CD4-positive, alpha-beta memory T cell (primary cell): ENCODE data around the gene TSHR. TPM values are rescaled to one million over a fixed set of nuclear protein-coding genes. Genes with fewer than 3 reads are reported as not detected.

Experiments used
- CTCF ChIA-PET: fragments of 350-600 bp; sonication (Branson Sonifier 250); formaldehyde crosslinking; loops from one replicate; lab custom pipeline; 2021; ENCODE audit warnings: inconsistent platforms; ENCODE audit not compliant: partially characterized antibody; lab: Charles Lee
- POLR2A ChIA-PET: fragments of 350-600 bp; sonication (Branson Sonifier 250); formaldehyde crosslinking; loops from one replicate; lab custom pipeline; 2021; ENCODE audit not compliant: partially characterized antibody; lab: Charles Lee
- DNase-seq, 5 donors: peaks; one replicate each; pipeline versions ENCODE4 v3.0.0 to v3.0.0-alpha.2; 2020 to 2022; ENCODE audit warnings: mixed read lengths in 1 of 5
- H3K27ac ChIP-seq: one replicate; pipeline ENCODE4 v1.7.0; 2013; ENCODE audit warnings: low read depth, low read length
- H3K27me3 ChIP-seq: 2 replicates; pipeline ENCODE4 v1.7.0; 2013; ENCODE audit warnings: mild to moderate bottlenecking, low read length, moderate library complexity; ENCODE audit not compliant: insufficient read depth
- H3K36me3 ChIP-seq: 2 replicates; pipeline ENCODE4 v1.7.0; 2013; ENCODE audit warnings: mild to moderate bottlenecking, low read length, moderate library complexity; ENCODE audit not compliant: insufficient read depth
- H3K4me1 ChIP-seq: 2 replicates; pipeline ENCODE4 v1.7.0; 2013; ENCODE audit warnings: mild to moderate bottlenecking, low read length, moderate library complexity; ENCODE audit not compliant: insufficient read depth
- H3K4me3 ChIP-seq, 2 donors: one replicate each; pipeline ENCODE4 v1.7.0; 2013; ENCODE audit warnings: low read length in 2 of 2, mild to moderate bottlenecking in 1 of 2
- H3K9me3 ChIP-seq, 2 donors: one replicate each; pipeline ENCODE4 v1.7.0; 2013; ENCODE audit warnings: low read length in 2 of 2, control low read depth in 1 of 2; ENCODE audit not compliant: control insufficient read depth in 1 of 2
- H3K27ac Mint-ChIP-seq, 7 donors: one replicate each; pipeline ENCODE4 v1.8.0; 2020 to 2021; ENCODE audit warnings: mixed read lengths in 7 of 7, mild to moderate bottlenecking in 6 of 7, inconsistent platforms in 3 of 7, moderate library complexity in 3 of 7
- H3K27me3 Mint-ChIP-seq, 2 donors: one replicate each; pipeline ENCODE4 v1.8.0; 2020 to 2021; ENCODE audit warnings: mixed read lengths in 2 of 2
- H3K36me3 Mint-ChIP-seq, 2 donors: one replicate each; pipeline ENCODE4 v1.8.0; 2020 to 2021; ENCODE audit warnings: mixed read lengths in 2 of 2, inconsistent platforms in 1 of 2, mild to moderate bottlenecking in 1 of 2
- H3K4me1 Mint-ChIP-seq, 4 donors: one replicate each; pipeline ENCODE4 v1.8.0; 2020 to 2021; ENCODE audit warnings: mixed read lengths in 4 of 4, mild to moderate bottlenecking in 1 of 4
- H3K4me3 Mint-ChIP-seq, 8 donors: one replicate each; pipeline ENCODE4 v1.8.0; 2020 to 2021; ENCODE audit warnings: mixed read lengths in 8 of 8, mild to moderate bottlenecking in 7 of 8, moderate library complexity in 6 of 8, inconsistent platforms in 3 of 8
- H3K9me3 Mint-ChIP-seq, 8 donors: one replicate each; pipeline ENCODE4 v1.8.0; 2020 to 2021; ENCODE audit warnings: mixed read lengths in 8 of 8, mild to moderate bottlenecking in 5 of 8, inconsistent platforms in 3 of 8, moderate library complexity in 1 of 8
- intact Hi-C: fragments of 100-400 bp; cut with micrococcal nuclease; formaldehyde crosslinking; loops from one replicate; pipeline ENCODE4 v1.15.1; 2023
- polyA plus RNA-seq, 2 donors: library from polyadenylated mRNA; unstranded; fragments of 300-500 nt; fragmentation: Illumina TruSeq; gene quantifications; one replicate each; pipeline ENCODE4 v1.2.3, GENCODE V29; 2021
- total RNA-seq, 2 experiments: library from RNA; stranded (reverse); gene quantifications; one replicate each; pipeline ENCODE4 v1.2.3, GENCODE V29; 2021

TSHR gene
- total and polyA plus RNA-seq, 4 experiments from 2014 or later, result 0.09 to 0.84 (median 0.30) TPM; not detected in 1

GRCh38 chr14:81085596-81085995 lies 130.2 kb downstream of the TSHR start:
- peaks cover 0 to 2% (median 0%) of the 10 kb centered on the region in 8 donors for H3K9me3 Mint-ChIP-seq
- H3K9me3 ChIP-seq, result no peaks in the 10 kb centered on the region
- CTCF ChIA-PET, result no interaction called here
- no peaks in the 10 kb centered on the region for H3K36me3 Mint-ChIP-seq
- H3K4me3 Mint-ChIP-seq, result no peak overlapping the region
- H3K4me1 ChIP-seq, result no peaks in the 10 kb centered on the region
- H3K27me3 Mint-ChIP-seq, result no peaks in the 10 kb centered on the region
- no peaks in the 10 kb centered on the region for H3K4me1 Mint-ChIP-seq
- intact Hi-C loops, result no loop called here
- H3K4me3 ChIP-seq, result no peak overlapping the region
- no peak overlapping the region for H3K27ac Mint-ChIP-seq
- no peak overlapping the region for H3K27ac ChIP-seq
- DNase-seq, result no peak
- no peaks in the 10 kb centered on the region for H3K36me3 ChIP-seq
- POLR2A ChIA-PET, result no interaction called here
- no peaks in the 10 kb centered on the region for H3K27me3 ChIP-seq

DNA sequence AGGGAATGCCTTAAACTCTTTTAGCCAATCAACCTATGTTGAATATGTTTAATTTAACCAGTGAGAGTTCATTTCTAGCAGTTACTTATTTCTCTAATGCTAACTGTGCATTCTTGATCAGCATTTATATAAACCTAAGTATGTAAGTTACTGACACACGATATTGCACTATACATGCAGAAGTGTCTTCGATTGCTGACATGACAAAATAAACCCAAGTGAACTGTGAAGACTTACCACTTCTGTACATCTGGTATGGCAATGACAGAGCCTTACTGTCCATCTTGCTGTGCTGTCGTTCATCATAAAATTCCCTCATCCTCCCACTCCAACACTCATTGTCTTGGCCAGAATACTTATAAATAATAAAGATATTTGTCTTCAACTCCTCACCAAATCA lies 131.8 kb downstream of the TSHR start:
- Histone ChIP-seq H3K4me1 (no peaks in the 10 kb centered on the region), H3K27me3 (no peaks in the 10 kb centered on the region), H3K27ac (no peak overlapping the region), H3K9me3 (no peaks in the 10 kb centered on the region), H3K4me3 (no peak overlapping the region), H3K36me3 (no peaks in the 10 kb centered on the region)
- ChIA-PET POLR2A (no interaction called here), CTCF (no interaction called here)
- Mint-ChIP-seq H3K27ac (no peak overlapping the region), H3K27me3 (no peaks in the 10 kb centered on the region), H3K4me1 (no peaks in the 10 kb centered on the region), H3K9me3 (peaks cover 0 to 2% (median 0%) of the 10 kb centered on the region in 8 donors), H3K4me3 (no peak overlapping the region), H3K36me3 (no peaks in the 10 kb centered on the region)
- intact Hi-C loops, result no loop called here
- DNase-seq, result no peak

- Histone ChIP-seq H3K36me3 (no peaks in the 10 kb centered on the region), H3K4me1 (no peaks in the 10 kb centered on the region), H3K27ac (no peak overlapping the region), H3K9me3 (no peaks in the 10 kb centered on the region), H3K27me3 (no peaks in the 10 kb centered on the region), H3K4me3 (no peak overlapping the region)
- peaks cover 0 to 1% of the 10 kb centered on the region in 2 donors for H3K27me3 Mint-ChIP-seq
- H3K4me1 Mint-ChIP-seq, result no peaks in the 10 kb centered on the region
- no peak overlapping the region for H3K27ac Mint-ChIP-seq
- H3K4me3 Mint-ChIP-seq, result no peak overlapping the region
- intact Hi-C loops, result no loop called here
- ChIA-PET CTCF (interaction anchor here (1.8 kb wide), 1 partner anchor 10 kb away, joined by 4 read pairs; no protein-coding TSS in a partner anchor), POLR2A (no interaction called here)
- H3K36me3 Mint-ChIP-seq, result no peaks in the 10 kb centered on the region
- H3K9me3 Mint-ChIP-seq, result no peaks in the 10 kb centered on the region
- DNase-seq, result no peak
Observed at GRCh38 chr14:81091139-81091538, 135.7 kb downstream of the TSHR start.

- Histone ChIP-seq H3K4me1 (no peaks in the 10 kb centered on the region), H3K36me3 (no peaks in the 10 kb centered on the region), H3K27me3 (no peaks in the 10 kb centered on the region), H3K27ac (no peak overlapping the region), H3K9me3 (no peaks in the 10 kb centered on the region), H3K4me3 (no peak overlapping the region)
- no peaks in the 10 kb centered on the region for H3K4me1 Mint-ChIP-seq
- ChIA-PET CTCF (interaction anchor here (1.4 to 1.8 kb wide), 2 partner anchors 9 to 79 kb away, joined by 3 to 4 read pairs; no protein-coding TSS in a partner anchor), POLR2A (no interaction called here)
- no peaks in the 10 kb centered on the region for H3K9me3 Mint-ChIP-seq
- no peak for DNase-seq
- peaks cover 0 to 1% of the 10 kb centered on the region in 2 donors for H3K27me3 Mint-ChIP-seq
- intact Hi-C loops, result no loop called here
- no peaks in the 10 kb centered on the region for H3K36me3 Mint-ChIP-seq
- no peak overlapping the region for H3K4me3 Mint-ChIP-seq
- H3K27ac Mint-ChIP-seq, result no peak overlapping the region
Observed at GRCh38 chr14:81091660-81092059, 136.2 kb downstream of the TSHR start.

GRCh38 chr14:81093651-81094050 lies 138.2 kb downstream of the TSHR start:
- H3K4me1 ChIP-seq, result no peaks in the 10 kb centered on the region
- H3K27ac Mint-ChIP-seq, result no peak overlapping the region
- no peak overlapping the region for H3K4me3 ChIP-seq
- H3K9me3 Mint-ChIP-seq, result no peaks in the 10 kb centered on the region
- intact Hi-C loops, result no loop called here
- ChIA-PET CTCF (no interaction called here), POLR2A (no interaction called here)
- H3K36me3 ChIP-seq, result no peaks in the 10 kb centered on the region
- DNase-seq, result no peak
- no peaks in the 10 kb centered on the region for H3K36me3 Mint-ChIP-seq
- no peaks in the 10 kb centered on the region for H3K9me3 ChIP-seq
- H3K27me3 ChIP-seq, result no peaks in the 10 kb centered on the region
- H3K4me3 Mint-ChIP-seq, result no peak overlapping the region
- H3K4me1 Mint-ChIP-seq, result no peaks in the 10 kb centered on the region
- no peak overlapping the region for H3K27ac ChIP-seq
- peaks cover 0 to 2% of the 10 kb centered on the region in 2 donors for H3K27me3 Mint-ChIP-seq

- no peaks in the 10 kb centered on the region for H3K9me3 Mint-ChIP-seq
- DNase-seq, result no peak
- Histone ChIP-seq H3K4me1 (no peaks in the 10 kb centered on the region), H3K4me3 (no peak overlapping the region), H3K36me3 (no peaks in the 10 kb centered on the region), H3K9me3 (no peaks in the 10 kb centered on the region), H3K27ac (no peak overlapping the region), H3K27me3 (no peaks in the 10 kb centered on the region)
- H3K4me3 Mint-ChIP-seq, result no peak overlapping the region
- H3K4me1 Mint-ChIP-seq, result no peaks in the 10 kb centered on the region
- H3K27ac Mint-ChIP-seq, result no peak overlapping the region
- intact Hi-C loops, result no loop called here
- CTCF ChIA-PET, result no interaction called here
- no peaks in the 10 kb centered on the region for H3K36me3 Mint-ChIP-seq
- POLR2A ChIA-PET, result no interaction called here
- H3K27me3 Mint-ChIP-seq, result peaks cover 0 to 2% of the 10 kb centered on the region in 2 donors
Observed at GRCh38 chr14:81095539-81095938, 140.1 kb downstream of the TSHR start.

GRCh38 chr14:81096656-81097055 lies 141.2 kb downstream of the TSHR start:
- ChIA-PET CTCF (no interaction called here), POLR2A (no interaction called here)
- Mint-ChIP-seq H3K9me3 (no peaks in the 10 kb centered on the region), H3K36me3 (no peaks in the 10 kb centered on the region), H3K27me3 (peaks cover 0 to 2% of the 10 kb centered on the region in 2 donors), H3K4me3 (no peak overlapping the region), H3K4me1 (no peaks in the 10 kb centered on the region), H3K27ac (no peak overlapping the region)
- intact Hi-C loops, result no loop called here
- H3K27ac ChIP-seq, result no peak overlapping the region
- H3K4me3 ChIP-seq, result no peak overlapping the region
- no peak for DNase-seq
- H3K36me3 ChIP-seq, result no peaks in the 10 kb centered on the region
- no peaks in the 10 kb centered on the region for H3K27me3 ChIP-seq
- no peaks in the 10 kb centered on the region for H3K4me1 ChIP-seq
- H3K9me3 ChIP-seq, result no peaks in the 10 kb centered on the region

GRCh38 chr14:81102217-81102616 lies 146.8 kb downstream of the TSHR start:
- POLR2A ChIA-PET, result no interaction called here
- intact Hi-C loops, result no loop called here
- no peaks in the 10 kb centered on the region for H3K36me3 Mint-ChIP-seq
- CTCF ChIA-PET, result no interaction called here
- Histone ChIP-seq H3K36me3 (no peaks in the 10 kb centered on the region), H3K27ac (no peak overlapping the region), H3K4me3 (no peak overlapping the region), H3K27me3 (no peaks in the 10 kb centered on the region), H3K9me3 (no peaks in the 10 kb centered on the region), H3K4me1 (no peaks in the 10 kb centered on the region)
- H3K27me3 Mint-ChIP-seq, result peaks cover 0 to 1% of the 10 kb centered on the region in 2 donors
- H3K4me1 Mint-ChIP-seq, result no peaks in the 10 kb centered on the region
- DNase-seq, result no peak
- no peak overlapping the region for H3K4me3 Mint-ChIP-seq
- no peak overlapping the region for H3K27ac Mint-ChIP-seq
- H3K9me3 Mint-ChIP-seq, result peaks cover 0 to 1% (median 0%) of the 10 kb centered on the region in 8 donors
